Left ventricle myocardium inferior (tissue), 1 donor: ENCODE measurements around the gene SORCS2. TPM values are rescaled to one million over a fixed set of nuclear protein-coding genes. Genes with fewer than 3 reads are reported as not detected.

ENCODE experiments used
- DNase-seq: peaks from one replicate; pipeline ENCODE4 v3.0.0-alpha.2; 2020
- H3K27ac ChIP-seq: fragments of 200-600 bp; replicated peaks from 2 replicates; pipeline ENCODE4 v1.8.0; 2021
- H3K27me3 ChIP-seq: fragments of 200-600 bp; 2 replicates; pipeline ENCODE4 v1.8.0; 2021; ENCODE audit warnings: low read depth
- H3K36me3 ChIP-seq: fragments of 200-600 bp; 2 replicates; pipeline ENCODE4 v1.8.0; 2021
- H3K4me1 ChIP-seq: fragments of 200-600 bp; 2 replicates; pipeline ENCODE4 v1.8.0; 2021
- H3K4me3 ChIP-seq: fragments of 200-600 bp; 2 replicates; pipeline ENCODE4 v1.8.0; 2021; ENCODE audit warnings: mild to moderate bottlenecking, moderate library complexity
- H3K9me3 ChIP-seq: fragments of 200-600 bp; replicated peaks from 2 replicates; pipeline ENCODE4 v1.8.0; 2021
- CTCF ChIP-seq: fragments of 200-600 bp; IDR thresholded peaks from 2 replicates; pipeline ENCODE4 v1.8.0; 2021; ENCODE audit warnings: antibody characterized with exemption, mild to moderate bottlenecking, borderline replicate concordance
- intact Hi-C: fragments of 100-400 bp; cut with micrococcal nuclease; formaldehyde crosslinking; loops from one replicate; pipeline ENCODE4 v1.11.0; 2022
- total RNA-seq: library from RNA; stranded (reverse); fragmentation: NEBNext Ultra II Directional; extraction: Animal tissue kit (Norgen Biotek cat#: 25700); gene quantifications from one replicate; pipeline ENCODE4 v1.2.1, GENCODE V29; 2021
- donor health status: DM: no; HTN: yes; CAD: no; lungs with severe emphysema.

The SORCS2 gene
- total RNA-seq, 1 donor from 2014 or later = 1.2 TPM

DNA sequence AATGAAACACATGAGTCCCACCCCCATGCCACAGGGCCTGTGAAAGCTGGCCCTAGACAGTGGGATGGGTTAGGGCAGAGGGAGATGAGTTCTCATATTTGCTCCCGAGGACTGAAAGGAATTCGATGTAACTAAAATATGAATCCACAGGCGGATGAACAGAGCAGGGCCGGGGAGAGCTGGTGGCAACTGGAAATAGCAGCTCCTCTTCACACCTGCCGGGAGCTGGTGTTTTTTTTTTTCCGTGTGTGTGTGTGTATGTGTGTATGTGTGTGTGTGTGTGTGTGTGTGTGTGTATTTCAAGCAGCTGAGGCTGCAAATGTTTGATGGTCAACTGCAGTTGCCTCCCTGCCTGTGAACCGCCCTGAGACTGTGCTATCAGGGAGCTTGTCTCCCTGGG, 357.5 kb downstream of the SORCS2 start:
- H3K4me1 ChIP-seq = no peaks in the 10 kb centered on the region
- no peak overlapping the region for H3K4me3 ChIP-seq
- no peak for TF ChIP-seq CTCF
- H3K27me3 ChIP-seq = peaks cover 14% of the 10 kb centered on the region
- H3K9me3 ChIP-seq = peaks cover 37% of the 10 kb centered on the region
- intact Hi-C loops = no loop called here
- H3K27ac ChIP-seq = no peak overlapping the region
- no peaks in the 10 kb centered on the region for H3K36me3 ChIP-seq
- no peak for DNase-seq

DNA sequence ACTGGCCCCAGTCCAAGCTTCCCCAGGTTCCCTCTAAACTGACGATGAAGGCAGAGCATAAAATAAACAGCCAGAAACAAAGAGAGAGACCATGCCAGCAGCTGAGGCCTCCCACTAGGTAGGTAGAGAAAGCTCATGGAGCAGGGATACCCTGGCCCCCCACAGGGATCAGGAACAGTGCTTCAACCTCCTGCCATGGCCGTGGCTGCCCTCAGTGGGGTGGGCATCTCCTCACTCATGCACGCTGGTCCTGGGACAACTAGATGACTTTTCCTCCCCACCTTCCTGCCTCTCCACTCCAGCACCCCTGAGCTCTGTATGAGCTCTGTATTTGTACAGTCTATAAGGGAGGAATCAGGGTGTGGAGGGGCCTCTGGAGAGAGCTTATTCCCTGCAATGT, 360.1 kb downstream of the SORCS2 start:
- no peak overlapping the region for H3K27ac ChIP-seq
- peaks cover 14% of the 10 kb centered on the region for H3K27me3 ChIP-seq
- H3K36me3 ChIP-seq = no peaks in the 10 kb centered on the region
- no peak overlapping the region for H3K4me3 ChIP-seq
- no peak for DNase-seq
- intact Hi-C loops = no loop called here
- no peaks in the 10 kb centered on the region for H3K4me1 ChIP-seq
- TF ChIP-seq CTCF = no peak
- peaks cover 42% of the 10 kb centered on the region for H3K9me3 ChIP-seq

DNA sequence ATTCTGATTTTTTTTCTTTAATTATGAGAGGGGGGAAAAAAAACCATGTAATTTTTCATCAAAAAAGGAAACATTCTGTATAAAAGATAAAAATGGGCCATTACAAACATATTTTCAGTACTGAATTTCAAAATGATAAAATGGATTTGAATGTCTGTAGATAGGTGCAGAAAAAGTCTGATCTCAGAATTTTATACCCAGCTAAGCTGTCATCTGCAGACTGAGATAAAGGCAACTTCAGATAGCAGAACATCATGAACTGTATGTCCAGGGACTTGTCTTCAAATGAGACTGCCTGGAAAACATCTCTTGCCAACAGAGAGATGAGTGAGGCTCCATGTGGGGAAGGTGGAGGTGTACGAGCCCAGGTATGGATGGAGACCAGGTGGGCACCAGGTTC, 360.9 kb downstream of the SORCS2 start:
- DNase-seq = no peak
- H3K9me3 ChIP-seq = peaks cover 42% of the 10 kb centered on the region
- no peak overlapping the region for H3K4me3 ChIP-seq
- TF ChIP-seq CTCF = no peak
- no peaks in the 10 kb centered on the region for H3K36me3 ChIP-seq
- intact Hi-C loops = no loop called here
- H3K4me1 ChIP-seq = no peaks in the 10 kb centered on the region
- peaks cover 14% of the 10 kb centered on the region for H3K27me3 ChIP-seq
- H3K27ac ChIP-seq = no peak overlapping the region

DNA sequence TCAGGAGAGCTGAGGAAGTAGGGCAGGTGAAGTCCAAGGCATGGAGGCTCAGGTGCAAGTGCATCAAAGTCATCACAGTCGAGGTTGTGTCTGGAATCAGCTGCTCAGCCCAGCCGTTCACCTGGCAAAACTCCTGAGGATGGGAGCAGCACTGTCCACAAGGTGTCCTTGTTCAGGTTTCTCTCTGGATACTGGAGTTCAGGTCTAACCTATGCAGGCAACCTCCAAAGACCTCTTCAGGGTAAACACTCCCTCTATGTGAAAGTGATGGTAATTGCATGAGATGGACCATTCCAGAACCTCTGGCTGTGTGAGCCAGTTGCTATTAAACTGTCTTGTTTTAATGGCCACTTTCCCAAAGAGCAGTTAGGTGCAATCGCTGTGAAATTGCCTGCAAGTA, 362.6 kb downstream of the SORCS2 start:
- Histone ChIP-seq H3K27ac (no peak overlapping the region), H3K4me3 (no peak overlapping the region), H3K27me3 (peaks cover 4% of the 10 kb centered on the region), H3K36me3 (no peaks in the 10 kb centered on the region), H3K9me3 (peaks cover 42% of the 10 kb centered on the region), H3K4me1 (no peaks in the 10 kb centered on the region)
- no peak for TF ChIP-seq CTCF
- DNase-seq = no peak
- intact Hi-C loops = no loop called here

DNA sequence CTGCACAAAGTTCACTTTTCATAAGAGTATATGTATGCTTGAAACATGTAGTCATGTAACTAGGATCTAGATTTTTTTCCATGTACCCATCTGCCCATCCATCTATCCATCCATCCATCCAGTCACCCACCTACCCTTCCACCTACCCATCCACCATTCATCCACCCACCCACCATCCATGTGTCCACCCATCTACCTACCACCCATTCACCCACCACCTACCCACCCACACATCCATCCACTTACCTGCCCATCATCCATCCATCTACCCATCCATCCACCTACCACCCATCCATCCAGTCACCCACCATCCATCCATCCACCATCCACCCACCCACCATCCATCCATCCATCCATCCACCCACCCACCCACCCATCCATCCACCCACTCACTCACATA, 364.2 kb downstream of the SORCS2 start:
- intact Hi-C loops = no loop called here
- peaks cover 38% of the 10 kb centered on the region for H3K9me3 ChIP-seq
- no peak for TF ChIP-seq CTCF
- peaks cover 4% of the 10 kb centered on the region for H3K27me3 ChIP-seq
- no peak overlapping the region for H3K27ac ChIP-seq
- H3K4me3 ChIP-seq = no peak overlapping the region
- H3K4me1 ChIP-seq = no peaks in the 10 kb centered on the region
- no peaks in the 10 kb centered on the region for H3K36me3 ChIP-seq
- no peak for DNase-seq

GRCh38 chr4:7557456-7557855, 365.1 kb downstream of the SORCS2 start:
- peaks cover 29% of the 10 kb centered on the region for H3K9me3 ChIP-seq
- H3K36me3 ChIP-seq = no peaks in the 10 kb centered on the region
- H3K27me3 ChIP-seq = peaks cover 4% of the 10 kb centered on the region
- TF ChIP-seq CTCF = no peak
- no peak for DNase-seq
- intact Hi-C loops = no loop called here
- H3K4me1 ChIP-seq = no peaks in the 10 kb centered on the region
- H3K4me3 ChIP-seq = no peak overlapping the region
- no peak overlapping the region for H3K27ac ChIP-seq
